ENCODE measurements around the gene REM2.

Gene REM2

GRCh38 chr14:22847661-22848341 lies 35.2 kb upstream of the REM2 start:
- H3K4me1 ChIP-seq (ENCODE audit: control insufficient read depth, low read length), result peaks cover 8% of the 10 kb centered on the region

GRCh38 chr14:22848351-22849164 lies 34.5 kb upstream of the REM2 start:
- no peak overlapping the region for H3K4me2 ChIP-seq (ENCODE audit: low read length)

More at GRCh38 chr14:22847661-22848341, 35.2 kb upstream of the REM2 start:
- Histone ChIP-seq H3K27me3 (ENCODE audit: control insufficient read depth, low read length) (no peaks in the 10 kb centered on the region), H3K36me3 (ENCODE audit: control insufficient read depth, low read length) (no peaks in the 10 kb centered on the region), H3K9me2 (replicated peaks; ENCODE audit: control insufficient read depth, low read length) (no peaks in the 10 kb centered on the region), H3K4me3 (ENCODE audit: low read length) (no peak overlapping the region), H3K4me2 (ENCODE audit: low read length) (no peak overlapping the region), H3F3A (ENCODE audit: control insufficient read depth, insufficient read depth) (peaks cover 5% of the 10 kb centered on the region; the same call in 1 of the 2 replicates), H3K27ac (ENCODE audit: low read depth, low read length) (no peak overlapping the region), H3K9me3 (ENCODE audit: control insufficient read depth, insufficient read depth, low read length) (no peaks in the 10 kb centered on the region), H4K20me1 (ENCODE audit: control insufficient read depth, insufficient read depth, low read depth, low read length) (no peaks in the 10 kb centered on the region), H3K79me2 (ENCODE audit: control insufficient read depth, low read length) (no peaks in the 10 kb centered on the region)
- no peak for TF ChIP-seq EZH2phosphoT487 (IDR thresholded peaks at IDR 0.05; ENCODE audit: borderline replicate concordance, low read length)
- no peak for TF ChIP-seq CTCF (IDR thresholded peaks at IDR 0.05; ENCODE audit: low read depth, low read length, poor library complexity, severe bottlenecking)

GRCh38 chr14:22849212-22849819 lies 33.7 kb upstream of the REM2 start:
- Histone ChIP-seq H3K36me3 (ENCODE audit: control insufficient read depth, low read length) (no peaks in the 10 kb centered on the region), H3K79me2 (ENCODE audit: control insufficient read depth, low read length) (no peaks in the 10 kb centered on the region), H4K20me1 (ENCODE audit: control insufficient read depth, insufficient read depth, low read depth, low read length) (no peaks in the 10 kb centered on the region), H3K4me1 (ENCODE audit: control insufficient read depth, low read length) (peaks cover 13% of the 10 kb centered on the region), H3K9me3 (ENCODE audit: control insufficient read depth, insufficient read depth, low read length) (no peaks in the 10 kb centered on the region), H3K4me3 (ENCODE audit: low read length) (no peak overlapping the region), H3K4me2 (ENCODE audit: low read length) (no peak overlapping the region), H3F3A (ENCODE audit: control insufficient read depth, insufficient read depth) (peaks cover 8% of the 10 kb centered on the region), H3K9me2 (replicated peaks; ENCODE audit: control insufficient read depth, low read length) (no peaks in the 10 kb centered on the region), H3K27ac (ENCODE audit: low read depth, low read length) (no peak overlapping the region), H3K27me3 (ENCODE audit: control insufficient read depth, low read length) (no peaks in the 10 kb centered on the region)
- TF ChIP-seq EZH2phosphoT487 (IDR thresholded peaks at IDR 0.05; ENCODE audit: borderline replicate concordance, low read length) (no peak), CTCF (IDR thresholded peaks at IDR 0.05; ENCODE audit: low read depth, low read length, poor library complexity, severe bottlenecking) (no peak)

More at GRCh38 chr14:22848351-22849164, 34.5 kb upstream of the REM2 start:
- Histone ChIP-seq H3K27ac (ENCODE audit: low read depth, low read length) (no peak overlapping the region), H4K20me1 (ENCODE audit: control insufficient read depth, insufficient read depth, low read depth, low read length) (no peaks in the 10 kb centered on the region), H3K4me1 (ENCODE audit: control insufficient read depth, low read length) (peaks cover 13% of the 10 kb centered on the region), H3K9me3 (ENCODE audit: control insufficient read depth, insufficient read depth, low read length) (no peaks in the 10 kb centered on the region), H3K27me3 (ENCODE audit: control insufficient read depth, low read length) (no peaks in the 10 kb centered on the region), H3K4me3 (ENCODE audit: low read length) (no peak overlapping the region), H3K9me2 (replicated peaks; ENCODE audit: control insufficient read depth, low read length) (no peaks in the 10 kb centered on the region), H3K36me3 (ENCODE audit: control insufficient read depth, low read length) (no peaks in the 10 kb centered on the region), H3K79me2 (ENCODE audit: control insufficient read depth, low read length) (no peaks in the 10 kb centered on the region), H3F3A (ENCODE audit: control insufficient read depth, insufficient read depth) (peaks cover 5% of the 10 kb centered on the region; the same call in 1 of the 2 replicates)
- TF ChIP-seq CTCF (IDR thresholded peaks at IDR 0.05; ENCODE audit: low read depth, low read length, poor library complexity, severe bottlenecking), result no peak
- no peak for TF ChIP-seq EZH2phosphoT487 (IDR thresholded peaks at IDR 0.05; ENCODE audit: borderline replicate concordance, low read length)

All from DOHH2 (cell line).